D721Med (cell line): ENCODE measurements around the gene TSHB.

Experiments used
- DNase-seq: peaks from one replicate; pipeline ENCODE4 v3.0.0; 2011; ENCODE audit warnings: low spot score; ENCODE audit not compliant: insufficient read length
- FAIRE-seq: peaks from 2 replicates; lab custom pipeline; 2011; peaks lifted over from hg19 to GRCh38; lab: Jason Lieb, UNC
- TF ChIP-seq, protein P1 (sequence below): IDR thresholded peaks from 2 replicates; pipeline ENCODE4 v1.5.1; 2012; ENCODE audit warnings: mild to moderate bottlenecking, control low read depth; ENCODE audit not compliant: insufficient read depth; ENCODE audit errors: missing control alignments

The TSHB gene

GRCh38 chr1:115036814-115037507, 7.3 kb downstream of the TSHB start:
- no peak for FAIRE-seq
- TF ChIP-seq, protein P1, sequence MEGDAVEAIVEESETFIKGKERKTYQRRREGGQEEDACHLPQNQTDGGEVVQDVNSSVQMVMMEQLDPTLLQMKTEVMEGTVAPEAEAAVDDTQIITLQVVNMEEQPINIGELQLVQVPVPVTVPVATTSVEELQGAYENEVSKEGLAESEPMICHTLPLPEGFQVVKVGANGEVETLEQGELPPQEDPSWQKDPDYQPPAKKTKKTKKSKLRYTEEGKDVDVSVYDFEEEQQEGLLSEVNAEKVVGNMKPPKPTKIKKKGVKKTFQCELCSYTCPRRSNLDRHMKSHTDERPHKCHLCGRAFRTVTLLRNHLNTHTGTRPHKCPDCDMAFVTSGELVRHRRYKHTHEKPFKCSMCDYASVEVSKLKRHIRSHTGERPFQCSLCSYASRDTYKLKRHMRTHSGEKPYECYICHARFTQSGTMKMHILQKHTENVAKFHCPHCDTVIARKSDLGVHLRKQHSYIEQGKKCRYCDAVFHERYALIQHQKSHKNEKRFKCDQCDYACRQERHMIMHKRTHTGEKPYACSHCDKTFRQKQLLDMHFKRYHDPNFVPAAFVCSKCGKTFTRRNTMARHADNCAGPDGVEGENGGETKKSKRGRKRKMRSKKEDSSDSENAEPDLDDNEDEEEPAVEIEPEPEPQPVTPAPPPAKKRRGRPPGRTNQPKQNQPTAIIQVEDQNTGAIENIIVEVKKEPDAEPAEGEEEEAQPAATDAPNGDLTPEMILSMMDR, result no peak
- DNase-seq, result no peak

DNA sequence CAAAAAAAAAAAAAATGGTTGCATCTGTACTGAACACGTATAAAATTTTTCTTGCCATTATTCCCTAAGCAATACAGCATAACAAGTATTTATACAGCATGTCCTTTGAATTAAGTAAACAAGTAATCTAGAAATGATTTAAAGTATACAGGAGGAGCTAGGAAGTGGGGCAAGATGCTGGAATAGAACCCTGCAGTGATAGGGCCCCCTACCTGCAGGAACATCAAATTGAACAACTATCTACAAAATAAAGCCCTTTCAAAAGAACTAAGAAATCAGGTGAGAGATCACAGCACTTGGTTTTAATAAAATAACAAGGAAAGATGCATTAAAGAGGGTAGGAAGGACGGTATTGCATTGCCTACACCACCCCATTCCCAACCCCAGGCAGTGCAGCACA, 10.9 kb downstream of the TSHB start:
- FAIRE-seq (no peak), DNase-seq (no peak)
- TF ChIP-seq, protein P1, result no peak

- TF ChIP-seq, protein P1, result peak; percentile 38
- DNase-seq, result no peak
- no peak for FAIRE-seq
Observed at GRCh38 chr1:115041654-115042053, 12.0 kb downstream of the TSHB start.

DNA sequence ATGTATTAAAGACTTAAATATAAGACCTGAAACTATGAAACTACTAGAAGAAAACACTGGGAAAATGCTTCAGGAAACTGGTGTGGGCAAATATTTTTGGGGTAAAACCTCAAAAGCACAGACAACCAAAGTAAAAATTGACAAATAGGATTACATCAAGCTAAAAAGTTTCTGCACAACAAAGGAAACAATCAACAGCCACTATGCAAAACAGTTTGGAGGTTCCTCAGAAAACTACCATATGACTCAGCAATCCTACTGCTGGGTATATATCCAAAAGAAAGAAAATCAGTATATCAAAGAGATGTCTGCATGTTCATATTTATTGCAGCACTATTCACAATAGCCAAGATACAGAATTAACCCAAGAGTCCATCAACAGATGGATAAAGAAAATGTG, 17.1 kb downstream of the TSHB start:
- DNase-seq (no peak), FAIRE-seq (no peak)
- TF ChIP-seq, protein P1, result no peak

- TF ChIP-seq, protein P1, result no peak
- DNase-seq (no peak), FAIRE-seq (no peak)
Observed at GRCh38 chr1:115051850-115052249, 22.2 kb downstream of the TSHB start.

DNA sequence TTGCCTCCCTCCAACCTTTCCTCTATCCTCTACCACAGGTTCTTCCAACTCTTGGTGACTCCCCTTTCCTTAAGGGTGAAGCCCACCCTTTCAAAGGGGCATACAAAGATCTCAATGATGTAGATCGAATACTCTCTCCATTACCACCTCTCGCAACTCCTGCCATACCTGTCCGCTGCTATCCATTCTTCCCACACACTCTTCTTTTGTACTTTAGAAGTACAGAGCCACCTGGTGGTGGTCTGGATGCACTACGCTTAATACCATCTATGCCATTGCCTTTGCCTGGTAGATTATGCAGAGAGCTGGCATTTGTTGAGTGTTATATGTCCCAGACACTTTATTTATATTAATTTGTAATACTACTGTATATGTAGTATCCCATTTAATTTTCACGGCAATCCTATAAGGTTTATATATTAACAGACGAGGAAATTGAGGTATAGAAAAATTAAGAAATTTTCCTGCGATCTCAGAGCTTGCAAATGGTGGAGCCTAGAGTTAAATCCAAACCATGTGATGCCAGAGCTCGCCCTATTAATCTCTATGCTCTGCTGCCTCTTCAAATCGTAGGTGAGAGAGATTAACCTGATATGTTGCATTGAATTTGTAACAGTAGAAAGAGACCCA, 22.9 kb downstream of the TSHB start:
- DNase-seq (no peak), FAIRE-seq (no peak)
- TF ChIP-seq, protein P1, result peak; percentile 74

- DNase-seq, result no peak
- TF ChIP-seq, protein P1, result no peak
- FAIRE-seq, result no peak
Observed at GRCh38 chr1:115056395-115056798, 26.8 kb downstream of the TSHB start.
